Keratinocyte (primary cell): ENCODE measurements around the gene WDFY1. TPM values are rescaled to one million over a fixed set of nuclear protein-coding genes. Genes with fewer than 3 reads are reported as not detected.
A peak's percentile ranks its signal among the peaks of the same experiment; 100 is the strongest.

ENCODE experiments used
- DNase-seq: peaks from one replicate; pipeline ENCODE4 v3.0.0-alpha.2; 2011; ENCODE audit warnings: low read depth, missing footprints, low spot score
- FAIRE-seq: peaks from 2 replicates; lab custom pipeline; 2011; peaks lifted over from hg19 to GRCh38; lab: Jason Lieb, UNC
- H2AFZ ChIP-seq: 2 replicates; pipeline ENCODE4 v1.6.0; 2012; ENCODE audit warnings: low read length, control low read depth, inconsistent platforms; ENCODE audit not compliant: control insufficient read depth
- H3K27ac ChIP-seq: 2 replicates; pipeline ENCODE4 v1.5.1; 2011; ENCODE audit warnings: low read length; ENCODE audit not compliant: control insufficient read depth, insufficient read depth
- H3K27me3 ChIP-seq: 3 replicates; pipeline ENCODE4 v1.6.0; 2011; ENCODE audit warnings: low read length; ENCODE audit not compliant: control insufficient read depth, insufficient read depth; ENCODE audit errors: extremely low read depth
- H3K36me3 ChIP-seq, 2 experiments: 2 replicates in 1 of 2; 3 replicates in 1 of 2; pipeline ENCODE4 v1.5.1; 2011; ENCODE audit warnings: low read length in 2 of 2, mild to moderate bottlenecking in 1 of 2; ENCODE audit not compliant: control insufficient read depth in 2 of 2, insufficient read depth in 2 of 2; ENCODE audit errors: extremely low read depth in 1 of 2
- H3K4me1 ChIP-seq: 3 replicates; pipeline ENCODE4 v1.5.1; 2011; ENCODE audit warnings: low read length; ENCODE audit not compliant: control insufficient read depth, insufficient read depth; ENCODE audit errors: extremely low read depth
- H3K4me2 ChIP-seq: 3 replicates; pipeline ENCODE4 v1.6.0; 2011; ENCODE audit warnings: low read depth, low read length; ENCODE audit not compliant: control insufficient read depth, insufficient read depth; ENCODE audit errors: extremely low read depth
- H3K4me3 ChIP-seq, 3 experiments: fragments of 200-600 bp in 1 of 3; sonication (generic) in 1 of 3; 2 replicates in 2 of 3; 3 replicates in 1 of 3; pipeline ENCODE4 v1.5.1; 2011 to 2016; ENCODE audit warnings: low read length in 3 of 3, mild to moderate bottlenecking in 3 of 3, control low read depth in 2 of 3, inconsistent platforms in 1 of 3, low read depth in 1 of 3, mixed read lengths in 1 of 3, mixed run types in 1 of 3, moderate library complexity in 1 of 3; ENCODE audit not compliant: control insufficient read depth in 2 of 3, insufficient read depth in 2 of 3; ENCODE audit errors: extremely low read depth in 1 of 3
- H3K79me2 ChIP-seq: 2 replicates; pipeline ENCODE4 v1.6.0; 2012; ENCODE audit warnings: low read length; ENCODE audit not compliant: control insufficient read depth, insufficient read depth
- H3K9ac ChIP-seq: 3 replicates; pipeline ENCODE4 v1.6.0; 2011; ENCODE audit warnings: low read length; ENCODE audit not compliant: control insufficient read depth, insufficient read depth; ENCODE audit errors: extremely low read depth
- H3K9me1 ChIP-seq: 3 replicates; pipeline ENCODE4 v1.6.0; 2011; ENCODE audit warnings: low read length; ENCODE audit not compliant: control insufficient read depth, insufficient read depth; ENCODE audit errors: extremely low read depth
- H3K9me3 ChIP-seq: 2 replicates; pipeline ENCODE4 v1.5.1; 2012; ENCODE audit warnings: low read depth, low read length; ENCODE audit not compliant: control insufficient read depth
- H4K20me1 ChIP-seq: 3 replicates; pipeline ENCODE4 v1.6.0; 2011; ENCODE audit warnings: low read length; ENCODE audit not compliant: control insufficient read depth, insufficient read depth; ENCODE audit errors: extremely low read depth
- CTCF ChIP-seq, 3 experiments: IDR thresholded peaks in 1 of 3; conservative IDR thresholded peaks in 1 of 3; optimal IDR thresholded peaks in 1 of 3; 2 replicates in 2 of 3; 3 replicates in 1 of 3; pipeline versions ENCODE3 to v1.5.1; 2011; ENCODE audit warnings: low read length in 3 of 3, mild to moderate bottlenecking in 3 of 3, moderate library complexity in 2 of 3, control low read depth in 1 of 3, inconsistent platforms in 1 of 3; ENCODE audit not compliant: insufficient read depth in 2 of 3; ENCODE audit errors: extremely low read depth in 1 of 3
- EZH2 ChIP-seq: IDR thresholded peaks from one replicate; pipeline ENCODE4 v1.6.1; 2012; ENCODE audit warnings: inconsistent platforms, mild to moderate bottlenecking, low read length, moderate library complexity
- dilution Hi-C: fragments of 300-500 bp; cut with MboI; formaldehyde crosslinking; loops from one replicate; pipeline ENCODE4 v1.7.0; 2020; ENCODE audit warnings: low sequenced_read_pairs; ENCODE audit not compliant: extremely low pct_ligation_motif_present
- polyA plus RNA-seq, 5 experiments: library from polyadenylated mRNA; depleted of rRNA in 3 of 5; stranded (reverse) in 3 of 5; stranded (forward) in 1 of 5; unstranded in 1 of 5; fragments of >200 nt; gene quantifications; 1 replicate in 1 of 5; 2 replicates in 3 of 5; 3 replicates in 1 of 5; pipeline versions ENCODE4 v1.2.1 to v1.2.3, GENCODE V29; 2011 to 2012; ENCODE audit warnings: missing spikeins in 2 of 5, low read depth in 1 of 5, low replicate concordance in 1 of 5

The WDFY1 gene
- polyA plus RNA-seq, 1 donor (not counting 4 experiments of a cell fraction or from before 2014, with no cell fraction given) = 54.9 TPM

- Histone ChIP-seq H3K4me1 (no peaks in the 10 kb centered on the region), H3K27me3 (no peaks in the 10 kb centered on the region), H3K36me3 (peaks cover 0 to 2% of the 10 kb centered on the region in 2 experiments), H3K79me2 (peaks cover 9% of the 10 kb centered on the region), H3K27ac (no peak overlapping the region), H3K9me1 (no peaks in the 10 kb centered on the region), H2AFZ (no peak overlapping the region), H3K4me3 (no peak overlapping the region), H4K20me1 (no peaks in the 10 kb centered on the region), H3K9ac (no peak overlapping the region), H3K4me2 (no peak overlapping the region), H3K9me3 (no peaks in the 10 kb centered on the region)
- dilution Hi-C loops = no loop called here
- TF ChIP-seq EZH2 = no peak
- TF ChIP-seq CTCF (optimal IDR thresholded peaks at IDR 0.05 in 1 of 3, IDR thresholded peaks at IDR 0.05 in 1 of 3, conservative IDR thresholded peaks at IDR 0.05 in 1 of 3; ENCODE audit: extremely low read depth in 1 of 3, insufficient read depth in 2 of 3, low read length in 3 of 3) = no peak
- FAIRE-seq (no peak), DNase-seq (no peak)
These were observed 22.8 kb upstream of the WDFY1 start for GRCh38 chr2:223967981-223968380.

GRCh38 chr2:223959688-223960087, 14.6 kb upstream of the WDFY1 start:
- H3K79me2 ChIP-seq = peaks cover 65% of the 10 kb centered on the region
- H3K4me3 ChIP-seq = no peak overlapping the region
- peaks cover 35% of the 10 kb centered on the region for H3K4me1 ChIP-seq
- no peak for TF ChIP-seq EZH2
- no peak for TF ChIP-seq CTCF (optimal IDR thresholded peaks at IDR 0.05 in 1 of 3, IDR thresholded peaks at IDR 0.05 in 1 of 3, conservative IDR thresholded peaks at IDR 0.05 in 1 of 3; ENCODE audit: extremely low read depth in 1 of 3, insufficient read depth in 2 of 3, low read length in 3 of 3)
- H4K20me1 ChIP-seq = no peaks in the 10 kb centered on the region
- peak overlapping the region; percentile 68 for H3K4me2 ChIP-seq
- H3K9me3 ChIP-seq = no peaks in the 10 kb centered on the region
- no peaks in the 10 kb centered on the region for H3K27me3 ChIP-seq
- H3K9me1 ChIP-seq = no peaks in the 10 kb centered on the region
- peak; percentile 20 for FAIRE-seq
- peak overlapping the region; percentile 2 for H3K27ac ChIP-seq
- dilution Hi-C loops = no loop called here
- H2AFZ ChIP-seq = no peak overlapping the region
- DNase-seq = no peak
- no peak overlapping the region for H3K9ac ChIP-seq
- H3K36me3 ChIP-seq = peaks cover 6 to 8% of the 10 kb centered on the region in 2 experiments
